ENCODE data around the gene RAB3GAP1.
"Not testable (repeated sequence)": the region's sequence is repeated elsewhere in the genome, so short reads cannot be mapped to it uniquely, and the experiment has no call there.

RAB3GAP1 gene

GRCh38 chr2:135052042-135052876, at the start of gene RAB3GAP1:
Gene RAB3GAP1, plus strand, starts transcription at chr2:135052292. Its CDS starts 16 bp downstream, at chr2:135052308.
- peak; percentile 73 for DNase-seq

- no peak for DNase-seq
Measured at GRCh38 chr2:135002836-135003235, 49.3 kb upstream of the RAB3GAP1 start.

GRCh38 chr2:135004005-135004746, 47.9 kb upstream of the RAB3GAP1 start:
- DNase-seq, result peak; percentile 39

- DNase-seq, result no peak
Measured at GRCh38 chr2:135005753-135006152, 46.3 kb upstream of the RAB3GAP1 start.

- no peak for DNase-seq
Measured at GRCh38 chr2:135009339-135009738, 42.8 kb upstream of the RAB3GAP1 start.

GRCh38 chr2:135010200-135010942, 41.7 kb upstream of the RAB3GAP1 start:
- DNase-seq, result no peak

- no peak for DNase-seq
Measured at GRCh38 chr2:135011633-135012032, 40.5 kb upstream of the RAB3GAP1 start.

- no peak for DNase-seq
Measured at GRCh38 chr2:135021618-135022017, 30.5 kb upstream of the RAB3GAP1 start.

- no peak for DNase-seq
Measured at GRCh38 chr2:135022952-135023880, 28.9 kb upstream of the RAB3GAP1 start.

GRCh38 chr2:135023886-135024485, 28.1 kb upstream of the RAB3GAP1 start:
- no peak for DNase-seq

- DNase-seq, result no peak
Measured at GRCh38 chr2:135029481-135030134, 22.5 kb upstream of the RAB3GAP1 start.

- DNase-seq, result no peak
Measured at GRCh38 chr2:135030826-135031225, 21.3 kb upstream of the RAB3GAP1 start.

- not testable (repeated sequence) for DNase-seq
Measured at GRCh38 chr2:135033216-135033615, 18.9 kb upstream of the RAB3GAP1 start.

- DNase-seq, result no peak
Measured at GRCh38 chr2:135037831-135038230, 14.3 kb upstream of the RAB3GAP1 start.

- DNase-seq, result no peak
Measured at GRCh38 chr2:135043345-135043744, 8.7 kb upstream of the RAB3GAP1 start.

- no peak for DNase-seq
Measured at GRCh38 chr2:135047300-135047699, 4.8 kb upstream of the RAB3GAP1 start, which contains the start of gene MAP3K19. Gene MAP3K19, minus strand, starts transcription at chr2:135047447. Its CDS starts 22,800 bp downstream, at chr2:135024647.

GRCh38 chr2:135048122-135048521, 4.0 kb upstream of the RAB3GAP1 start:
- DNase-seq, result no peak

- no peak for DNase-seq
Measured at GRCh38 chr2:135050132-135050531, 2.0 kb upstream of the RAB3GAP1 start.

- no peak for DNase-seq
Measured at GRCh38 chr2:135050684-135051083, 1.4 kb upstream of the RAB3GAP1 start.

GRCh38 chr2:135052997-135053474, 944 bp downstream of the RAB3GAP1 start:
- DNase-seq, result no peak
